BE2C (cell line): ENCODE measurements around the gene FASTKD3.

Experiments
- DNase-seq: peaks from one replicate; pipeline ENCODE4 v3.0.0-alpha.2; 2020
- H3K27me3 ChIP-seq: fragments of 250-450 bp; sonication (Bioruptor Pico); 2 replicates; pipeline ENCODE4 v1.5.1; 2020; ENCODE audit warnings: mild to moderate bottlenecking
- H3K36me3 ChIP-seq: fragments of 250-450 bp; sonication (Bioruptor Pico); 2 replicates; pipeline ENCODE4 v1.5.1; 2020; ENCODE audit warnings: mild to moderate bottlenecking
- H3K4me1 ChIP-seq: fragments of 250-450 bp; sonication (Bioruptor Pico); 2 replicates; pipeline ENCODE4 v1.5.1; 2020
- H3K4me3 ChIP-seq: 2 replicates; pipeline ENCODE4 v1.5.1; 2011; ENCODE audit warnings: low read depth, low read length
- H3K9me3 ChIP-seq: fragments of 250-450 bp; sonication (Bioruptor Pico); 2 replicates; pipeline ENCODE4 v1.5.1; 2020
- TF ChIP-seq, protein P1 (sequence below): IDR thresholded peaks from 2 replicates; pipeline ENCODE4 v1.5.1; 2012; ENCODE audit warnings: mild to moderate bottlenecking, low read depth, low read length

FASTKD3 gene

DNA sequence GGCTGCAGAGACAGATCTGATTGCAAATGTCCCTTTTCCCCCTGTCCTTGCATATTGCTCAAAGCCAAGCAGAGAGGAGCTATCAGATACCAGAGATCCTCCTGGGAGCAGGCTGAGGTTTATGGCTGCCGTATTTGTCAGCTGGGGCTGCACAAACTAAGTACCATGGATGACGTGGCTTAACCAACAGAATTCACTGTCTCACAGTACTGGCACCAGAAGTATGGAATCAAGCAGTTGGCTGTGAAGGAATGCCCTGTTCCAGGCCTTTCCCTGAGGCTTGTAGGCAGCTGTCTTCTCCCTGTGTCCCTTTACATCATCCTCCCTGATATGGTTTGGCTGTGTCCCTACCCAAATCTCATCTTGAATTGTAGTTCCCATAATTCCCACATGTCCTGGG lies 20.5 kb downstream of the FASTKD3 start:
- no peak for DNase-seq
- TF ChIP-seq, protein P1, sequence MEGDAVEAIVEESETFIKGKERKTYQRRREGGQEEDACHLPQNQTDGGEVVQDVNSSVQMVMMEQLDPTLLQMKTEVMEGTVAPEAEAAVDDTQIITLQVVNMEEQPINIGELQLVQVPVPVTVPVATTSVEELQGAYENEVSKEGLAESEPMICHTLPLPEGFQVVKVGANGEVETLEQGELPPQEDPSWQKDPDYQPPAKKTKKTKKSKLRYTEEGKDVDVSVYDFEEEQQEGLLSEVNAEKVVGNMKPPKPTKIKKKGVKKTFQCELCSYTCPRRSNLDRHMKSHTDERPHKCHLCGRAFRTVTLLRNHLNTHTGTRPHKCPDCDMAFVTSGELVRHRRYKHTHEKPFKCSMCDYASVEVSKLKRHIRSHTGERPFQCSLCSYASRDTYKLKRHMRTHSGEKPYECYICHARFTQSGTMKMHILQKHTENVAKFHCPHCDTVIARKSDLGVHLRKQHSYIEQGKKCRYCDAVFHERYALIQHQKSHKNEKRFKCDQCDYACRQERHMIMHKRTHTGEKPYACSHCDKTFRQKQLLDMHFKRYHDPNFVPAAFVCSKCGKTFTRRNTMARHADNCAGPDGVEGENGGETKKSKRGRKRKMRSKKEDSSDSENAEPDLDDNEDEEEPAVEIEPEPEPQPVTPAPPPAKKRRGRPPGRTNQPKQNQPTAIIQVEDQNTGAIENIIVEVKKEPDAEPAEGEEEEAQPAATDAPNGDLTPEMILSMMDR, result no peak
- H3K27me3 ChIP-seq, result peaks cover 12% of the 10 kb centered on the region
- no peaks in the 10 kb centered on the region; the same call in 1 of the 2 replicates for H3K4me1 ChIP-seq
- H3K36me3 ChIP-seq, result no peaks in the 10 kb centered on the region
- H3K4me3 ChIP-seq, result no peak overlapping the region
- H3K9me3 ChIP-seq, result no peaks in the 10 kb centered on the region; the same call in 1 of the 2 replicates

- no peaks in the 10 kb centered on the region for H3K4me1 ChIP-seq
- no peaks in the 10 kb centered on the region for H3K36me3 ChIP-seq
- peaks cover 12% of the 10 kb centered on the region for H3K27me3 ChIP-seq
- no peak overlapping the region for H3K4me3 ChIP-seq
- DNase-seq, result no peak
- TF ChIP-seq, protein P1, result no peak
- H3K9me3 ChIP-seq, result no peaks in the 10 kb centered on the region; the same call in 1 of the 2 replicates
Observed at GRCh38 chr5:7846327-7846726, 22.5 kb downstream of the FASTKD3 start.

DNA sequence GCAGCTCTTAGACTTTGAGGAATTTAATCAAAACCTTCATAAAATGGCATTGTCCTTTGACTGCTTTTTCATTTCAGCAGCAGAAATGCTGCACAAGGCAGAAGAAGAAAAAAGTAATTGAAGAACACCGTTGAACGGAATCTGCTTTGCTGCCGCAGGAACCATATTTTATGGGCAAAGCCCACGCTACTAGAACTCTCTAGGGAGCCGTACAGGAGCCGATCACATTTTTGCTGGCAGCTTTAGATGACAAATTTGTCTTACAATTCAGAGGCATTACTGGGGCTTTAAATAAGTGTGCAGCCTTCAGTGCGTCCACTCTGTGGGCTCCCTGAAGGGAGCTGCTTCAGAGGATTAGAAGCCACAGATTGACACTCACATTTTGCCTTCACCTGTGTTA lies 23.3 kb downstream of the FASTKD3 start:
- Histone ChIP-seq H3K36me3 (no peaks in the 10 kb centered on the region), H3K4me3 (no peak overlapping the region), H3K9me3 (no peaks in the 10 kb centered on the region), H3K4me1 (no peaks in the 10 kb centered on the region), H3K27me3 (peaks cover 12% of the 10 kb centered on the region)
- no peak for DNase-seq
- TF ChIP-seq, protein P1, result no peak

GRCh38 chr5:7844901-7845300 lies 23.9 kb downstream of the FASTKD3 start:
- H3K27me3 ChIP-seq, result peaks cover 12% of the 10 kb centered on the region
- TF ChIP-seq, protein P1, result no peak
- no peaks in the 10 kb centered on the region for H3K4me1 ChIP-seq
- no peak for DNase-seq
- H3K9me3 ChIP-seq, result no peaks in the 10 kb centered on the region
- H3K4me3 ChIP-seq, result no peak overlapping the region
- H3K36me3 ChIP-seq, result no peaks in the 10 kb centered on the region

DNA sequence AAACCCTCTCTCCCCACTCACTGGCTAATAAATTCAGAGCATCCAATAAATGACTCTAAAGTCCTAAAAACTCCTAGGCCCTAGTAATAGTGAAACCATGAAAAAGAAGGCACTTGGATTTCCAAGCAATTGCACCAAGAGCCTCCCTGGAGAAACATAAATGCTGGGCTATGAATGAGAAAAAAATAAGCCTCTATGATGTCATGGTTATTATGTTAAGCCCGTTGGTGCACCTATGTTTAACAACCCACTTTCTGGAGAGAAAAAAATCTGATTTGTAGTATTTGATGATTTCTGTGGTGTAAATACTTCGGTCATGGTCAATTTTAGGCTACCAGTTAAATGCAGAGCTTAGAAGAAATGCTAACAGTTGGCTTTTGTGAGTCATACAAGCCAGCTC lies 26.3 kb downstream of the FASTKD3 start:
- no peaks in the 10 kb centered on the region for H3K9me3 ChIP-seq
- DNase-seq, result no peak
- no peaks in the 10 kb centered on the region for H3K4me1 ChIP-seq
- peaks cover 8% of the 10 kb centered on the region for H3K27me3 ChIP-seq
- H3K4me3 ChIP-seq, result no peak overlapping the region
- TF ChIP-seq, protein P1, result no peak
- H3K36me3 ChIP-seq, result no peaks in the 10 kb centered on the region

GRCh38 chr5:7837403-7837802 lies 31.4 kb downstream of the FASTKD3 start:
- TF ChIP-seq, protein P1, result no peak

More at GRCh38 chr5:7837403-7837802, 31.4 kb downstream of the FASTKD3 start:
- H3K4me3 ChIP-seq, result no peak overlapping the region
- H3K4me1 ChIP-seq, result no peaks in the 10 kb centered on the region
- H3K27me3 ChIP-seq, result no peaks in the 10 kb centered on the region
- no peak for DNase-seq
- H3K9me3 ChIP-seq, result no peaks in the 10 kb centered on the region
- H3K36me3 ChIP-seq, result no peaks in the 10 kb centered on the region
